Measurements from ENCODE around the gene GRK3. TPM values are rescaled to one million over a fixed set of nuclear protein-coding genes. Genes with fewer than 3 reads are reported as not detected.

Gene GRK3
- total RNA-seq, 4 donors from 2014 or later: 0.64 to 5.3 (median 2.8) TPM

- no peak overlapping the region for H3K4me3 ChIP-seq
- TF ChIP-seq POLR2A (IDR thresholded peaks at IDR 0.05) (no peak), CTCF (IDR thresholded peaks at IDR 0.05) (no peak)
- H3K36me3 ChIP-seq: peaks cover 0 to 11% (median 0%) of the 10 kb centered on the region in 3 donors
- H3K27me3 ChIP-seq: no peaks in the 10 kb centered on the region
- WGBS, 2 donors: 84 to 93% methylated on average over 6 of the region's 6 CpGs
- peaks cover 0 to 16% (median 0%) of the 10 kb centered on the region in 3 donors for H3K4me1 ChIP-seq
- no peak for DNase-seq
- H3K27ac ChIP-seq: no peak overlapping the region
- intact Hi-C loops (cut with DNase I): no loop called here
- no peaks in the 10 kb centered on the region for H3K9me3 ChIP-seq
Measured at GRCh38 chr22:25698978-25699377, 134.5 kb downstream of the GRK3 start.

- H3K36me3 ChIP-seq: no peaks in the 10 kb centered on the region
- no peak for TF ChIP-seq CTCF (IDR thresholded peaks at IDR 0.05)
- H3K27ac ChIP-seq: no peak overlapping the region
- no peaks in the 10 kb centered on the region for H3K27me3 ChIP-seq
- DNase-seq: no peak
- peaks cover 0 to 16% (median 0%) of the 10 kb centered on the region in 3 donors for H3K4me1 ChIP-seq
- H3K9me3 ChIP-seq: no peaks in the 10 kb centered on the region
- intact Hi-C loops (cut with DNase I): loop anchor here (5.0 kb wide), 1 partner anchor 239 kb away; no protein-coding TSS in a partner anchor
- no peak overlapping the region for H3K4me3 ChIP-seq
- WGBS, 2 donors: 53 to 57% methylated on average over 12 to 13 of the region's 13 CpGs
Measured at GRCh38 chr22:25701056-25701780, 136.7 kb downstream of the GRK3 start.

- intact Hi-C loops (cut with DNase I): loop anchor here (5.0 kb wide), 1 partner anchor 240 kb away; no protein-coding TSS in a partner anchor
- TF ChIP-seq POLR2A (IDR thresholded peaks at IDR 0.05) (no peak), CTCF (IDR thresholded peaks at IDR 0.05) (peak in 4 of 6 experiments; percentile 30 to 56 (median 36))
- Histone ChIP-seq H3K4me3 (no peak overlapping the region), H3K27me3 (no peaks in the 10 kb centered on the region), H3K9me3 (no peaks in the 10 kb centered on the region), H3K27ac (no peak overlapping the region), H3K36me3 (no peaks in the 10 kb centered on the region), H3K4me1 (peaks cover 0 to 16% (median 0%) of the 10 kb centered on the region in 3 donors)
- DNase-seq: no peak
Measured at GRCh38 chr22:25702040-25702439, 137.6 kb downstream of the GRK3 start.

- Histone ChIP-seq H3K9me3 (no peaks in the 10 kb centered on the region), H3K4me3 (no peak overlapping the region), H3K27me3 (no peaks in the 10 kb centered on the region), H3K27ac (no peak overlapping the region), H3K4me1 (peaks cover 0 to 16% (median 0%) of the 10 kb centered on the region in 3 donors), H3K36me3 (no peaks in the 10 kb centered on the region)
- TF ChIP-seq POLR2A (IDR thresholded peaks at IDR 0.05): no peak
- no peak for TF ChIP-seq CTCF (IDR thresholded peaks at IDR 0.05)
- 38 to 65% methylated on average over 7 of the region's 7 CpGs for WGBS, 2 donors
- no peak for DNase-seq
- intact Hi-C loops (cut with DNase I): loop anchor here (5.0 kb wide), 1 partner anchor 240 kb away; no protein-coding TSS in a partner anchor
Measured at GRCh38 chr22:25702571-25703167, 138.2 kb downstream of the GRK3 start.

- no peaks in the 10 kb centered on the region for H3K27me3 ChIP-seq
- H3K4me1 ChIP-seq: peaks cover 0 to 16% (median 0%) of the 10 kb centered on the region in 3 donors
- H3K36me3 ChIP-seq: no peaks in the 10 kb centered on the region
- TF ChIP-seq CTCF (IDR thresholded peaks at IDR 0.05) (no peak), POLR2A (IDR thresholded peaks at IDR 0.05) (no peak)
- no peak for DNase-seq
- intact Hi-C loops (cut with DNase I): loop anchor here (5.0 kb wide), 1 partner anchor 242 kb away; no protein-coding TSS in a partner anchor
- no peaks in the 10 kb centered on the region for H3K9me3 ChIP-seq
- H3K27ac ChIP-seq: no peak overlapping the region
- no peak overlapping the region for H3K4me3 ChIP-seq
- 77 to 94% methylated on average over 2 of the region's 2 CpGs for WGBS, 2 donors
Measured at GRCh38 chr22:25704701-25705100, 140.2 kb downstream of the GRK3 start.
